Fibroblast of the aortic adventitia (primary cell): ENCODE measurements around the gene SPOCD1. TPM values are rescaled to one million over a fixed set of nuclear protein-coding genes. Genes with fewer than 3 reads are reported as not detected.

Experiments used
- DNase-seq: peaks from one replicate; pipeline ENCODE4 v3.0.0-alpha.2; 2010; ENCODE audit warnings: low read depth
- H3K4me3 ChIP-seq: 2 replicates; pipeline ENCODE4 v1.5.1; 2011; ENCODE audit warnings: low read depth, mild to moderate bottlenecking, control low read depth, low read length, moderate library complexity
- total RNA-seq: library from RNA; depleted of rRNA; stranded (reverse); fragments of >200 nt; gene quantifications from 2 replicates; pipeline ENCODE4 v1.2.3, GENCODE V29; 2012; ENCODE audit warnings: low replicate concordance
- TF ChIP-seq, protein P1 (sequence below): IDR thresholded peaks from 2 replicates; pipeline ENCODE4 v1.5.1; 2011; ENCODE audit warnings: mild to moderate bottlenecking, low read length, control low read depth, inconsistent platforms; ENCODE audit not compliant: insufficient read depth

The SPOCD1 gene
- total RNA-seq, 1 donor: 37.2 TPM

GRCh38 chr1:31857863-31858262, 42.0 kb upstream of the SPOCD1 start:
- DNase-seq: no peak
- H3K4me3 ChIP-seq: no peak overlapping the region
- TF ChIP-seq, protein P1, sequence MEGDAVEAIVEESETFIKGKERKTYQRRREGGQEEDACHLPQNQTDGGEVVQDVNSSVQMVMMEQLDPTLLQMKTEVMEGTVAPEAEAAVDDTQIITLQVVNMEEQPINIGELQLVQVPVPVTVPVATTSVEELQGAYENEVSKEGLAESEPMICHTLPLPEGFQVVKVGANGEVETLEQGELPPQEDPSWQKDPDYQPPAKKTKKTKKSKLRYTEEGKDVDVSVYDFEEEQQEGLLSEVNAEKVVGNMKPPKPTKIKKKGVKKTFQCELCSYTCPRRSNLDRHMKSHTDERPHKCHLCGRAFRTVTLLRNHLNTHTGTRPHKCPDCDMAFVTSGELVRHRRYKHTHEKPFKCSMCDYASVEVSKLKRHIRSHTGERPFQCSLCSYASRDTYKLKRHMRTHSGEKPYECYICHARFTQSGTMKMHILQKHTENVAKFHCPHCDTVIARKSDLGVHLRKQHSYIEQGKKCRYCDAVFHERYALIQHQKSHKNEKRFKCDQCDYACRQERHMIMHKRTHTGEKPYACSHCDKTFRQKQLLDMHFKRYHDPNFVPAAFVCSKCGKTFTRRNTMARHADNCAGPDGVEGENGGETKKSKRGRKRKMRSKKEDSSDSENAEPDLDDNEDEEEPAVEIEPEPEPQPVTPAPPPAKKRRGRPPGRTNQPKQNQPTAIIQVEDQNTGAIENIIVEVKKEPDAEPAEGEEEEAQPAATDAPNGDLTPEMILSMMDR: no peak

GRCh38 chr1:31856140-31856539, 40.3 kb upstream of the SPOCD1 start:
- TF ChIP-seq, protein P1: no peak
- H3K4me3 ChIP-seq: no peak overlapping the region
- DNase-seq: no peak

- TF ChIP-seq, protein P1: no peak
- no peak overlapping the region for H3K4me3 ChIP-seq
- DNase-seq: peak; percentile 36
Observed at GRCh38 chr1:31855038-31855845, 39.4 kb upstream of the SPOCD1 start.

- no peak overlapping the region for H3K4me3 ChIP-seq
- DNase-seq: no peak
- TF ChIP-seq, protein P1: no peak
Observed at GRCh38 chr1:31849653-31850052, 33.8 kb upstream of the SPOCD1 start.

GRCh38 chr1:31848381-31848897, 32.6 kb upstream of the SPOCD1 start:
- H3K4me3 ChIP-seq: no peak overlapping the region
- TF ChIP-seq, protein P1: no peak
- no peak for DNase-seq

DNA sequence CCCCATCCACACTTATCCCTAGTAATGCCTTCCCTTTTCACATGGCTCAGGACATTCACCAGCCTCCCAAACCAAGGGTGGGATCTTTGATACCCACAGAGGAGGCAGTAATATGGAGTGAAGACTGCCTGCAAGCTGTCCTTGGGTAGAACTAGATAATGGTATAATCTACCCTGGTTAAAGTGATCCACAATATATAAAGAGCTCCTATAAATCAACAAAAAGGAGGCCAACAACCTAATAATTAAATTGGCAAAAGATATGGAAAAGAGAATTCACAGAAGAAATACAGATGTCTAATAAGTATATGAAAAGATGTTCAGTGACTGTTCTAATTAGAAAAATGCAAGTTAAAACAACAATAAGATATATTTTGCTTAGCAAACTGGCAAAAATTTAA, 30.7 kb upstream of the SPOCD1 start:
- DNase-seq: no peak
- TF ChIP-seq, protein P1: no peak
- no peak overlapping the region for H3K4me3 ChIP-seq
